Heart right ventricle (tissue), 16 donors: ENCODE measurements around the gene COL6A3. TPM values are rescaled to one million over a fixed set of nuclear protein-coding genes. Genes with fewer than 3 reads are reported as not detected.

Experiments
- ATAC-seq, 8 donors: fragments of 200-7000 bp; cut with Tn5 transposase; one replicate each; pipeline ENCODE4 v1.9.1; 2020; ENCODE audit warnings: mild to moderate bottlenecking in 8 of 8, moderate library complexity in 8 of 8, moderate number of reproducible peaks in 1 of 8
- DNase-seq, 2 donors: peaks; one replicate each; pipeline ENCODE4 v3.0.0-alpha.2; 2020
- H3K27ac ChIP-seq, 10 donors: fragments of 200-600 bp; sonication (generic) in 2 of 10; one replicate each; pipeline versions ENCODE4 v1.5.0 to v1.8.0; 2020 to 2022; ENCODE audit warnings: mild to moderate bottlenecking in 3 of 10
- H3K27me3 ChIP-seq, 7 donors: fragments of 200-600 bp; one replicate each; pipeline ENCODE4 v1.8.0; 2021 to 2022; ENCODE audit warnings: mild to moderate bottlenecking in 2 of 7
- H3K36me3 ChIP-seq, 9 donors: fragments of 200-600 bp; sonication (generic) in 1 of 9; one replicate each; pipeline versions ENCODE4 v1.5.0 to v1.8.0; 2020 to 2022; ENCODE audit warnings: mild to moderate bottlenecking in 2 of 9
- H3K4me1 ChIP-seq, 9 donors: fragments of 200-600 bp; sonication (generic) in 1 of 9; one replicate each; pipeline versions ENCODE4 v1.5.0 to v1.8.0; 2020 to 2022; ENCODE audit warnings: mild to moderate bottlenecking in 4 of 9
- H3K4me3 ChIP-seq, 10 donors: fragments of 200-600 bp; sonication (generic) in 2 of 10; one replicate each; pipeline versions ENCODE4 v1.5.0 to v1.8.0; 2020 to 2022; ENCODE audit warnings: mild to moderate bottlenecking in 7 of 10, moderate library complexity in 2 of 10
- H3K9me3 ChIP-seq, 11 donors: fragments of 200-600 bp in 10 of 11; sonication (generic) in 2 of 11; one replicate each; pipeline versions ENCODE4 v1.5.0 to v1.8.0; 2013 to 2022; ENCODE audit warnings: mild to moderate bottlenecking in 2 of 11, control low read depth in 1 of 11, moderate library complexity in 1 of 11
- WGBS, 2 donors: extraction: QIAGEN DNeasy Blood & Tissue Kit; methylation state at CpG; one replicate each; pipeline ENCODE4 v1.1.7; 2013; ENCODE audit warnings: inconsistent platforms in 1 of 2; 5-methylcytosine and 5-hydroxymethylcytosine counted together
- intact Hi-C, 10 donors: fragments of 100-400 bp; cut with DNase I; formaldehyde crosslinking; loops; one replicate each; pipeline versions ENCODE4 v1.11.1 to v1.14.2; 2022
- polyA plus RNA-seq, 2 donors: library from polyadenylated mRNA; stranded (reverse); fragments of 200-250 nt; gene quantifications; one replicate each; pipeline ENCODE4 v1.2.3, GENCODE V29; 2013
- total RNA-seq, 10 donors: library from RNA; stranded (reverse); fragmentation: NEBNext Ultra II Directional in 3 of 10; extraction: Animal tissue kit (Norgen Biotek cat#: 25700) in 3 of 10; gene quantifications; one replicate each; pipeline versions ENCODE4 v1.2.1 to v1.2.4, GENCODE V29; 2021 to 2023
- TF ChIP-seq, protein P1 (sequence below), 9 donors: fragments of 200-600 bp; sonication (generic) in 2 of 9; IDR thresholded peaks; one replicate each; pipeline versions ENCODE4 v1.5.0 to v1.8.0; 2021 to 2022; ENCODE audit warnings: antibody characterized with exemption in 9 of 9, mild to moderate bottlenecking in 5 of 9, moderate library complexity in 1 of 9
- donor health status: Arrhythmogenic right ventricular cardiomyopathy.
- donor health status: ischemic (EF 13 %, LVEDD 7.1; RV severe dilation, severe dysfunction).
- donor health status: healthy with polysubstance abuse.
- donor health status: DM: no; HTN: yes; CAD: no.
- donor health status: DM: no; HTN: no; CAD: no.
- donor health status: ischemic (EF 25% LVEDD 6.9; RV normal size, moderate dysfunction).
- donor health status: ischemic (EF 25% LVEDD 5.7; RV mildly dilated, moderate dysfunction).
- donor health status: healthy.
- donor health status: DM: yes; HTN: yes; CAD: no.
- donor health status: Ischemic cardiomyopathy.
- donor health status: ischemic (EF 35%, LVEDD 5.7; RV mildly dilated, moderate dysfunction).
- donor health status: nonischemic (EF 11% LVEDD 7.7; RV severe dilation, severe dysfunction).
- donor health status: DM: yes; HTN: yes; CAD: no.
- donor health status: PGD.
- donor health status: ischemic (EF 29% LVEDD 5.4; RV normal size, mild dysfunction).
- donor health status: nonischemic (EF 23%, LVEDD 6.1; RV moderate dilation, normal function).

COL6A3 gene
- total and polyA plus RNA-seq, 12 donors = 27.7 to 222 (median 47.5) TPM

DNA sequence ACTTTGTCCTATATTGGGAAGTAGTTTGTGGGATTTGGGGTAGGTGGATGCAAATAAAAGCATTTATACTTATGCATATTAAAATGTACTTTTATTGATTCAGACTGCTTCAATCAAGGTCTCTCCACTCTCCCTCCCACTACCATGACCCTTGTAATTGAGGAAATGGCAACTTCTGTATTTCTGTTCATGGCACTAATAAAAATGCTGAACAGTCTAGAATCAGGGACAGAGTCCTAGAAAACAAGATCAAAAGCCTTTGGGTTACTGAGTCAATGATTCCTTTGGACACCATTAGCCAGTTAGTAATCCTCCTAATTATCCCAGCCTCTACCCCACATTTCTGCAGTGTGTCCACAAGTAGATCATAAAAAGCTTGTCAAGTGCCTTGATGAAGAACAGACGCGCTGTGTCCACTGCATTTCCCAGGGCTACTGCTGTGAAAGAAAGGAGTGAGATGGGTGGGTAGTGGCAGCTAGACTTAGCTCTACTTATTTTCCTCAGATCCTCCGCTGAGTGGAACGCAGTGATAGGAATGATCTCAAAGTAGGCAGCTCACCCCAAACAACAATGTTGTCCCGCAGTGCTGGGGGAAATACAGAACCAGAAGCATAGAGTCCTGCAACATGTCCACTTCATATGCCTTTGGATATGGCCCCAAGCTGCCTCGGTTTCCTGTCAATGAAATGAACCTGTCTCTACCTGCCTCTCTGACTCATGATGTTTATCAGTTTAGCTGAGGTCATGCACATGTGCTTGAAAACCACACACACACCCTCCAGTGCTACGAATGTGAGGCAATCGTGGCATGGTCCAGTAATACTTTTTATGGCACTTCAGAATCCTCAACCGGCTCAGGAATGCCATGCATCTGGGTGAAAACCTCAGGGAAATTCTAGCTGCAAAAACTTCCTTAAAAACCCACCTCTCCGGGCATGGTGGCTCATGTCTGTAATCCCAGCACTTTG, 115.5 kb downstream of the COL6A3 start:
- H3K27me3 ChIP-seq = no peaks in the 10 kb centered on the region
- peaks cover 0 to 21% (median 0%) of the 10 kb centered on the region in 11 donors for H3K9me3 ChIP-seq
- peaks cover 0 to 43% (median 18%) of the 10 kb centered on the region in 9 donors for H3K4me1 ChIP-seq
- intact Hi-C loops = no loop called here
- H3K27ac ChIP-seq = peak overlapping the region in 1 of 10 donors; percentile 67
- 66 to 71% methylated on average over 10 of the region's 10 CpGs for WGBS, 2 donors
- no peaks in the 10 kb centered on the region for H3K36me3 ChIP-seq
- DNase-seq = no peak
- no peak overlapping the region for H3K4me3 ChIP-seq
- TF ChIP-seq, protein P1, sequence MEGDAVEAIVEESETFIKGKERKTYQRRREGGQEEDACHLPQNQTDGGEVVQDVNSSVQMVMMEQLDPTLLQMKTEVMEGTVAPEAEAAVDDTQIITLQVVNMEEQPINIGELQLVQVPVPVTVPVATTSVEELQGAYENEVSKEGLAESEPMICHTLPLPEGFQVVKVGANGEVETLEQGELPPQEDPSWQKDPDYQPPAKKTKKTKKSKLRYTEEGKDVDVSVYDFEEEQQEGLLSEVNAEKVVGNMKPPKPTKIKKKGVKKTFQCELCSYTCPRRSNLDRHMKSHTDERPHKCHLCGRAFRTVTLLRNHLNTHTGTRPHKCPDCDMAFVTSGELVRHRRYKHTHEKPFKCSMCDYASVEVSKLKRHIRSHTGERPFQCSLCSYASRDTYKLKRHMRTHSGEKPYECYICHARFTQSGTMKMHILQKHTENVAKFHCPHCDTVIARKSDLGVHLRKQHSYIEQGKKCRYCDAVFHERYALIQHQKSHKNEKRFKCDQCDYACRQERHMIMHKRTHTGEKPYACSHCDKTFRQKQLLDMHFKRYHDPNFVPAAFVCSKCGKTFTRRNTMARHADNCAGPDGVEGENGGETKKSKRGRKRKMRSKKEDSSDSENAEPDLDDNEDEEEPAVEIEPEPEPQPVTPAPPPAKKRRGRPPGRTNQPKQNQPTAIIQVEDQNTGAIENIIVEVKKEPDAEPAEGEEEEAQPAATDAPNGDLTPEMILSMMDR (IDR thresholded peaks at IDR 0.05) = no peak
- peak in 4 of 8 donors; percentile 11 to 41 (median 35) for ATAC-seq

DNA sequence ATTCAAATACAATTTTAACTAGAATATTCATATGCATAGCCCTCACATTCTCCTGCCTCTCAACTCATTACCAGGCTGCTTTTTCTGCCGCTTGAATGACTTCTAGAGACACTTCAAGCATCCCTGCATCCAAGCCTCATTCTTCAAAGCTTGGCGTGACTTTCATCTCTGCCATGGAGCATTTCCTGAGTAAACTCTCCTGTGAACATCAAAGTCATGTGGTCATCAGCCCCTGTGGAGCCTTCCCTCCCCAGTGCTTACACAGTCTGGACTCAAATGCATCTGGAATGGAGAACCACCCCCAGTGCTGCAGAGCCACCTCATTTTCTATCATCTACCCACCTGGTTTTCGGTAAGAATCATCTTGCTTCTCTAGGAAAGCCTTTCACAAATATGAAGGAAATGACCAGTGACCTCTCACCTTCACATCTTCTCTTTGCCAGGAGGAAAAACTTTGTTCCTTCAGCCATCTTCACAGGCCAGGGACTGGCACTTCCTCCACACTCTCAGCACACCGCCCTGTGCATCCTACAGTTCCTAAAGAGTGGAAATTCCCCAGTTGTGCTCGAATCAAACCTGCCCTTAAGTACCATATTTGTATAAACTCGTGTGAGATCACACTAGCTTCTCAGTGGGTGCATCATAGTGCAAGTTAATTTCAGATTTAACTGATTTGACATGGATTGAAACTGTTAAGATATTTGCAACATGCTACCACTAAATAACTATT, 116.4 kb downstream of the COL6A3 start:
- intact Hi-C loops = no loop called here
- TF ChIP-seq, protein P1 (IDR thresholded peaks at IDR 0.05) = no peak
- ATAC-seq (no peak), DNase-seq (no peak)
- peaks cover 0 to 44% (median 18%) of the 10 kb centered on the region in 9 donors for H3K4me1 ChIP-seq
- no peaks in the 10 kb centered on the region for H3K36me3 ChIP-seq
- H3K27me3 ChIP-seq = no peaks in the 10 kb centered on the region
- H3K4me3 ChIP-seq = no peak overlapping the region
- peak overlapping the region in 2 of 10 donors; percentile 53 to 67 for H3K27ac ChIP-seq
- WGBS, 2 donors = 82 to 83% methylated on average over 6 of the region's 6 CpGs
- H3K9me3 ChIP-seq = peaks cover 0 to 17% (median 0%) of the 10 kb centered on the region in 11 donors

DNA sequence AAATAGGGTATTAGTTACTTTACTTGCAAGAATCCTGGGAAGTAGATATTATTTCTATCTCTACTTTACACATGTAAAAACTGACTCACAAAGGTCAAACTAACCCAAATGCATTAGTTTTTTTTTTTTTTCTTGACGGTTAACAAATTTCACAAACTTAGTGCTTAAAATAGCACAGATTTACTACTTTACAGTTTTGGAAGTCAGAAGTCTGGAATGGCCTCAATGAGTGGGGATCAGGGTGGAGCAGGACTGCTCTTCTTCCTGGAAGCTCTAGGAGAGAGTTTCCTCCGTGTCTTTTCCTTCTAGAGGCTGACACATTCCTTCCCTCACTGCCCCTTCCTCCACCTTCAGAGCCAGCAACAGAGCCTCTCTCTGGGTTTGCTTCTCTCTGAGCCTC, 117.2 kb downstream of the COL6A3 start:
- Histone ChIP-seq H3K4me3 (no peak overlapping the region), H3K27ac (peak overlapping the region in 4 of 10 donors; percentile 16 to 67 (median 48)), H3K4me1 (peaks cover 0 to 49% (median 21%) of the 10 kb centered on the region in 9 donors), H3K27me3 (no peaks in the 10 kb centered on the region), H3K9me3 (peaks cover 0 to 12% (median 0%) of the 10 kb centered on the region in 11 donors), H3K36me3 (no peaks in the 10 kb centered on the region)
- 42 to 69% methylated on average over 2 of the region's 2 CpGs for WGBS, 2 donors
- no peak for DNase-seq
- intact Hi-C loops = no loop called here
- TF ChIP-seq, protein P1 (IDR thresholded peaks at IDR 0.05) = no peak
- ATAC-seq = peak in 1 of 8 donors; percentile 63

DNA sequence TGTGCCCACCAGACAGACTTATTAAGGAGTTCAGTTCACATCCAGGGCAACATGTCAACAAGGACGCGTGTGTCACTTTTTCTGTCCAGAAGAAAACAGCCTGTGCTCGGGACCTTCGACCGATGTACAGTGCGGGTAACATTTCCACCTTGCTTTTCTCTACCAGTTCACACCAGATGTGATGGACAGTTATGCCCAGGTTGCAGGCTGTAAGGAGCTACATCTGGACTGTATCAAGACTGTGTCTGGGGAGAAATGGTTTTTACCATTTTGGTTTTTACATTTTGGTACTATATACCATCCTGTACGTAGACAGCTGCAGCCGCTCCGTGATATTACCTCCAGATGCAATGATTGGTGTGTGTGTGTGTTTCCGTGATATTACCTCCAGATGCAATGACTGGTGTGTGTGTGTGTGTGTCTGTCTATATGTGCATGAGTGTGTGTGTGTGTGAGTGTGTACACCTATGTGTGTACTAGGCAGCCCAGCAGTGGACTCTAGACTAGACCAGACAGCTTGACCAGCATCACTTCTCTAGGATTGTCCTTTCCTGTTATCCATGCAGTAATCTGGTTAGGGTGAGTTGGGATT, 118.0 kb downstream of the COL6A3 start:
- no peak for ATAC-seq
- Histone ChIP-seq H3K36me3 (no peaks in the 10 kb centered on the region), H3K9me3 (peaks cover 0 to 12% (median 0%) of the 10 kb centered on the region in 11 donors), H3K4me1 (peaks cover 0 to 56% (median 28%) of the 10 kb centered on the region in 9 donors), H3K27ac (peak overlapping the region in 2 of 10 donors; percentile 44 to 92), H3K27me3 (no peaks in the 10 kb centered on the region), H3K4me3 (no peak overlapping the region)
- DNase-seq = no peak
- TF ChIP-seq, protein P1 (IDR thresholded peaks at IDR 0.05) = no peak
- intact Hi-C loops = no loop called here
- 88 to 90% methylated on average over 10 of the region's 10 CpGs for WGBS, 2 donors
